HCT116 (cell line): ENCODE results near the gene CPNE7.
A peak's percentile ranks its signal among the peaks of the same experiment; 100 is the strongest.

Experiments
- CBX3 ChIP-seq: IDR thresholded peaks from 2 replicates; pipeline ENCODE4 v1.6.1; 2012; ENCODE audit warnings: low read depth
- CEBPB ChIP-seq: IDR thresholded peaks from 2 replicates; pipeline ENCODE4 v1.6.1; 2012; ENCODE audit warnings: low read depth
- CTCF ChIP-seq, 3 experiments: fragments of 200-600 bp in 1 of 3; sonication (generic) in 1 of 3; IDR thresholded peaks in 2 of 3; conservative IDR thresholded peaks in 1 of 3; 2 replicates each; pipeline ENCODE4 v1.5.1; 2012 to 2017; ENCODE audit warnings: low read depth in 2 of 3, low read length in 2 of 3, antibody characterized with exemption in 1 of 3, borderline replicate concordance in 1 of 3, control low read depth in 1 of 3, mild to moderate bottlenecking in 1 of 3, mixed read lengths in 1 of 3, mixed run types in 1 of 3, moderate library complexity in 1 of 3; ENCODE audit not compliant: insufficient read depth in 1 of 3
- EGR1 ChIP-seq: IDR thresholded peaks from 2 replicates; pipeline ENCODE4 v1.6.1; 2012; ENCODE audit warnings: low read depth
- EZH2 ChIP-seq: fragments of 200-600 bp; sonication (generic); IDR thresholded peaks from 2 replicates; pipeline ENCODE4 v1.6.1; 2017; ENCODE audit warnings: antibody characterized with exemption, mixed run types
- EZH2phosphoT487 ChIP-seq: fragments of 200-600 bp; IDR thresholded peaks from 2 replicates; pipeline ENCODE4 v1.6.1; 2018; ENCODE audit warnings: antibody characterized with exemption, borderline replicate concordance
- MAX ChIP-seq: IDR thresholded peaks from 2 replicates; pipeline ENCODE4 v1.6.1; 2012
- POLR2A ChIP-seq: IDR thresholded peaks from 2 replicates; pipeline ENCODE4 v1.7.0; 2011; ENCODE audit warnings: borderline replicate concordance; ENCODE audit not compliant: insufficient read depth, insufficient read length; ENCODE audit errors: extremely low read depth
- POLR2AphosphoS5 ChIP-seq: IDR thresholded peaks from 2 replicates; pipeline ENCODE4 v1.6.1; 2011; ENCODE audit warnings: mild to moderate bottlenecking, low read depth, low read length, moderate library complexity
- REST ChIP-seq: IDR thresholded peaks from 2 replicates; pipeline ENCODE4 v1.6.1; 2012; ENCODE audit warnings: low read depth
- SIN3A ChIP-seq: IDR thresholded peaks from 2 replicates; pipeline ENCODE4 v1.6.1; 2012; ENCODE audit warnings: low read depth
- SP1 ChIP-seq: IDR thresholded peaks from 2 replicates; pipeline ENCODE4 v1.6.1; 2012; ENCODE audit warnings: low read depth
- SRF ChIP-seq: IDR thresholded peaks from 2 replicates; pipeline ENCODE4 v1.6.1; 2012; ENCODE audit warnings: low read depth

- TF ChIP-seq POLR2A (no peak), CTCF (IDR thresholded peaks at IDR 0.05 in 2 of 3, conservative IDR thresholded peaks at IDR 0.05 in 1 of 3; ENCODE audit: borderline replicate concordance in 1 of 3, insufficient read depth in 1 of 3, low read depth in 2 of 3, low read length in 2 of 3) (no peak), MAX (no peak), POLR2AphosphoS5 (peak; percentile 24; the same call in 1 of the 2 replicates), SIN3A (no peak), EZH2phosphoT487 (no peak), EZH2 (no peak), EGR1 (no peak), CBX3 (no peak), SRF (no peak), REST (no peak), SP1 (no peak), CEBPB (no peak)
Measured at GRCh38 chr16:89581045-89581695, 5.6 kb downstream of the CPNE7 start.
